HepG2 (cell line): Measurements from ENCODE around the gene KLHL28. TPM values are rescaled to one million over a fixed set of nuclear protein-coding genes. Genes with fewer than 3 reads are reported as not detected.

Experiments
- ARID2 ChIP-seq: sonication (generic); formaldehyde crosslinking; IDR thresholded peaks from 2 replicates; pipeline ENCODE4 v1.8.1; 2022; ENCODE audit warnings: mild to moderate bottlenecking, missing genetic modification reagents, borderline replicate concordance
- FOXP1 ChIP-seq, 2 experiments: fragments of 450-650 bp in 1 of 2; IDR thresholded peaks; 2 replicates each; pipeline ENCODE4 v1.6.1; 2017 to 2018; ENCODE audit warnings: antibody characterized with exemption in 1 of 2
- HIC2 ChIP-seq: sonication (generic); formaldehyde crosslinking; IDR thresholded peaks from 2 replicates; pipeline ENCODE4 v1.9.0; 2022; ENCODE audit warnings: low read depth, missing genetic modification reagents
- HNF4A ChIP-seq: sonication (generic); formaldehyde crosslinking; IDR thresholded peaks from 2 replicates; pipeline ENCODE4 v1.4.0; 2020; ENCODE audit warnings: missing genetic modification reagents
- MNT ChIP-seq: fragments of 450-650 bp; IDR thresholded peaks from 2 replicates; pipeline ENCODE4 v1.6.1; 2016
- MXI1 ChIP-seq: IDR thresholded peaks from 3 replicates; pipeline ENCODE4 v1.6.1; 2012; ENCODE audit warnings: low read depth, low read length, inconsistent platforms, borderline replicate concordance
- NR2F6 ChIP-seq, 2 experiments: IDR thresholded peaks; 2 replicates each; pipeline ENCODE4 v1.6.1; 2016; ENCODE audit warnings: antibody characterized with exemption in 1 of 2, mild to moderate bottlenecking in 1 of 2
- PHF5A ChIP-seq: IDR thresholded peaks from one replicate; pipeline ENCODE4 v1.6.1; 2018; ENCODE audit warnings: low read depth, missing genetic modification reagents; ENCODE audit not compliant: unreplicated experiment
- RARA ChIP-seq: IDR thresholded peaks from 2 replicates; pipeline ENCODE4 v1.6.1; 2016; ENCODE audit warnings: missing genetic modification reagents, missing compliant biosample characterization
- REPIN1 ChIP-seq: sonication (generic); formaldehyde crosslinking; IDR thresholded peaks from 2 replicates; pipeline ENCODE4 v1.8.0; 2022; ENCODE audit warnings: missing genetic modification reagents, low read depth, mild to moderate bottlenecking, borderline replicate concordance
- RXRB ChIP-seq: IDR thresholded peaks from 2 replicates; pipeline ENCODE4 v1.6.1; 2016; ENCODE audit warnings: borderline replicate concordance, missing genetic modification reagents, missing compliant biosample characterization
- SAP130 ChIP-seq: IDR thresholded peaks from 2 replicates; pipeline ENCODE4 v1.6.1; 2016; ENCODE audit warnings: low read depth
- SIX4 ChIP-seq: sonication (generic); formaldehyde crosslinking; IDR thresholded peaks from 2 replicates; pipeline ENCODE4 v1.4.0; 2020; ENCODE audit warnings: missing genetic modification reagents
- TCF7 ChIP-seq: sonication (generic); IDR thresholded peaks from 2 replicates; pipeline ENCODE4 v1.6.1; 2016; ENCODE audit warnings: antibody characterized with exemption, low read depth
- ZNF350 ChIP-seq: sonication (generic); formaldehyde crosslinking; IDR thresholded peaks from 2 replicates; pipeline ENCODE4 v1.4.0; 2020; ENCODE audit warnings: mild to moderate bottlenecking, low read depth, missing genetic modification reagents, borderline replicate concordance
- ZNF383 ChIP-seq: sonication (generic); formaldehyde crosslinking; IDR thresholded peaks from 2 replicates; pipeline ENCODE4 v1.4.0; 2020; ENCODE audit warnings: missing genetic modification reagents, mild to moderate bottlenecking, borderline replicate concordance
- ZNF605 ChIP-seq: sonication (generic); formaldehyde crosslinking; IDR thresholded peaks from 2 replicates; pipeline ENCODE4 v1.8.0; 2022; ENCODE audit warnings: mild to moderate bottlenecking, missing genetic modification reagents
- ZSCAN31 ChIP-seq: sonication (generic); formaldehyde crosslinking; IDR thresholded peaks from 2 replicates; pipeline ENCODE4 v1.5.0; 2020; ENCODE audit warnings: low read depth, mild to moderate bottlenecking, missing genetic modification reagents
- polyA plus RNA-seq, 8 experiments: library from polyadenylated mRNA; depleted of rRNA in 3 of 8; stranded (reverse) in 7 of 8; unstranded in 1 of 8; fragments of >200 nt; fragmentation: Illumina TruSeq in 4 of 8; extraction: Trizol in 4 of 8; gene quantifications; 2 replicates each; pipeline versions ENCODE4 v1.2.1 to v1.2.3, GENCODE V29; 2011 to 2016; ENCODE audit warnings: low read depth in 4 of 8, missing spikeins in 1 of 8, mixed read lengths in 1 of 8; ENCODE audit not compliant: insufficient read depth in 1 of 8
- total RNA-seq, 5 experiments: library from RNA; depleted of rRNA; stranded (reverse); fragments of >200 nt; fragmentation: Illumina TruSeq; extraction: Trizol; gene quantifications; 2 replicates each; pipeline ENCODE4 v1.2.3, GENCODE V29; 2016; ENCODE audit warnings: low read depth in 1 of 5
- TF ChIP-seq, protein P1 (sequence below): sonication (generic); formaldehyde crosslinking; IDR thresholded peaks from 2 replicates; pipeline ENCODE4 v1.5.0; 2020; ENCODE audit warnings: mild to moderate bottlenecking, missing genetic modification reagents, borderline replicate concordance
- TF ChIP-seq, protein P2 (sequence below): sonication (generic); formaldehyde crosslinking; IDR thresholded peaks from 2 replicates; pipeline ENCODE4 v1.5.0; 2020; ENCODE audit warnings: mild to moderate bottlenecking, missing genetic modification reagents, moderate library complexity

KLHL28 gene
- total and polyA plus RNA-seq, 2 of the 13 experiments (the other 11 are each of a cell fraction or from before 2014, with no cell fraction given), result 3.4 to 6.6 TPM

DNA sequence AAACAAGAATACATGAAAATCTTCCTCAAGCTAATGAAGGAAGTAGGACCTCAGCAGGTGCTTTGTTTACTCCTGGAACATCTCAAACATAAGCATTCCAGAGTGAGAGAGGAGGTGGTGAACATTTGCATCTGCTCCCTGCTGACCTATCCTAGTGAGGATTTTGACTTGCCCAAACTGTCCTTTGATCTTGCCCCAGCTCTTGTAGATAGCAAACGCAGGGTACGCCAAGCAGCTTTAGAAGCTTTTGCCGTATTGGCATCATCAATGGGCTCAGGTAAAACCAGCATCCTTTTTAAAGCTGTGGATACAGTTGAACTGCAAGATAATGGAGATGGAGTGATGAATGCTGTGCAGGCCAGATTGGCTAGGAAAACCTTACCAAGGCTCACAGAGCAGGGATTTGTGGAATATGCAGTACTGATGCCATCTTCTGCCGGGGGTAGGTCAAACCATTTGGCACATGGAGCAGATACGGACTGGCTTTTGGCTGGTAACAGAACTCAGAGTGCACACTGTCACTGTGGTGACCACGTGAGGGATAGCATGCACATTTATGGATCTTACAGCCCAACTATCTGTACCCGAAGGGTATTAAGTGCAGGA lies 2.1 kb upstream of the KLHL28 start (continued):
- TF ChIP-seq HIC2 (CRISPR knock-in tag) (peak; percentile 51; the same call in 1 of the 2 replicates), ZNF383 (no peak), ZNF605 (peak; percentile 14; the same call in 1 of the 2 replicates), TCF7 (peak; percentile 44; the same call in 1 of the 2 replicates), REPIN1 (CRISPR knock-in tag) (0 out of 2 replicates have a peak, but pooled peaks have one; percentile 39), SAP130 (peak; percentile 70), ARID2 (0 out of 2 replicates have a peak, but pooled peaks have one; percentile 21), NR2F6 (IDR thresholded peaks at IDR 0.05) (no peak), NR2F6 (CRISPR knock-in tag; IDR thresholded peaks at IDR 0.05) (no peak), ZNF350 (CRISPR knock-in tag) (no peak), RXRB (CRISPR knock-in tag) (peak; percentile 26; the same call in 1 of the 2 replicates), SIX4 (CRISPR knock-in tag) (no peak), FOXP1 (IDR thresholded peaks at IDR 0.05) (no peak), FOXP1 (CRISPR knock-in tag; IDR thresholded peaks at IDR 0.05) (peak; percentile 22; the same call in 1 of the 2 replicates), RARA (CRISPR knock-in tag) (no peak), MXI1 (peak; percentile 30; the same call in 1 of the 3 replicates), PHF5A (CRISPR knock-in tag) (no peak), HNF4A (peak; percentile 33; the same call in 1 of the 2 replicates), ZSCAN31 (CRISPR knock-in tag) (0 out of 2 replicates have a peak, but pooled peaks have one; percentile 28), MNT (0 out of 2 replicates have a peak, but pooled peaks have one; percentile 18)
- TF ChIP-seq, protein P1, sequence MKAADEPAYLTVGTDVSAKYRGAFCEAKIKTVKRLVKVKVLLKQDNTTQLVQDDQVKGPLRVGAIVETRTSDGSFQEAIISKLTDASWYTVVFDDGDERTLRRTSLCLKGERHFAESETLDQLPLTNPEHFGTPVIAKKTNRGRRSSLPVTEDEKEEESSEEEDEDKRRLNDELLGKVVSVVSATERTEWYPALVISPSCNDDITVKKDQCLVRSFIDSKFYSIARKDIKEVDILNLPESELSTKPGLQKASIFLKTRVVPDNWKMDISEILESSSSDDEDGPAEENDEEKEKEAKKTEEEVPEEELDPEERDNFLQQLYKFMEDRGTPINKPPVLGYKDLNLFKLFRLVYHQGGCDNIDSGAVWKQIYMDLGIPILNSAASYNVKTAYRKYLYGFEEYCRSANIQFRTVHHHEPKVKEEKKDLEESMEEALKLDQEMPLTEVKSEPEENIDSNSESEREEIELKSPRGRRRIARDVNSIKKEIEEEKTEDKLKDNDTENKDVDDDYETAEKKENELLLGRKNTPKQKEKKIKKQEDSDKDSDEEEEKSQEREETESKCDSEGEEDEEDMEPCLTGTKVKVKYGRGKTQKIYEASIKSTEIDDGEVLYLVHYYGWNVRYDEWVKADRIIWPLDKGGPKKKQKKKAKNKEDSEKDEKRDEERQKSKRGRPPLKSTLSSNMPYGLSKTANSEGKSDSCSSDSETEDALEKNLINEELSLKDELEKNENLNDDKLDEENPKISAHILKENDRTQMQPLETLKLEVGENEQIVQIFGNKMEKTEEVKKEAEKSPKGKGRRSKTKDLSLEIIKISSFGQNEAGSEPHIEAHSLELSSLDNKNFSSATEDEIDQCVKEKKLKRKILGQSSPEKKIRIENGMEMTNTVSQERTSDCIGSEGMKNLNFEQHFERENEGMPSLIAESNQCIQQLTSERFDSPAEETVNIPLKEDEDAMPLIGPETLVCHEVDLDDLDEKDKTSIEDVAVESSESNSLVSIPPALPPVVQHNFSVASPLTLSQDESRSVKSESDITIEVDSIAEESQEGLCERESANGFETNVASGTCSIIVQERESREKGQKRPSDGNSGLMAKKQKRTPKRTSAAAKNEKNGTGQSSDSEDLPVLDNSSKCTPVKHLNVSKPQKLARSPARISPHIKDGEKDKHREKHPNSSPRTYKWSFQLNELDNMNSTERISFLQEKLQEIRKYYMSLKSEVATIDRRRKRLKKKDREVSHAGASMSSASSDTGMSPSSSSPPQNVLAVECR (CRISPR knock-in tag), result peak; percentile 46; the same call in 1 of the 2 replicates
- TF ChIP-seq, protein P2, sequence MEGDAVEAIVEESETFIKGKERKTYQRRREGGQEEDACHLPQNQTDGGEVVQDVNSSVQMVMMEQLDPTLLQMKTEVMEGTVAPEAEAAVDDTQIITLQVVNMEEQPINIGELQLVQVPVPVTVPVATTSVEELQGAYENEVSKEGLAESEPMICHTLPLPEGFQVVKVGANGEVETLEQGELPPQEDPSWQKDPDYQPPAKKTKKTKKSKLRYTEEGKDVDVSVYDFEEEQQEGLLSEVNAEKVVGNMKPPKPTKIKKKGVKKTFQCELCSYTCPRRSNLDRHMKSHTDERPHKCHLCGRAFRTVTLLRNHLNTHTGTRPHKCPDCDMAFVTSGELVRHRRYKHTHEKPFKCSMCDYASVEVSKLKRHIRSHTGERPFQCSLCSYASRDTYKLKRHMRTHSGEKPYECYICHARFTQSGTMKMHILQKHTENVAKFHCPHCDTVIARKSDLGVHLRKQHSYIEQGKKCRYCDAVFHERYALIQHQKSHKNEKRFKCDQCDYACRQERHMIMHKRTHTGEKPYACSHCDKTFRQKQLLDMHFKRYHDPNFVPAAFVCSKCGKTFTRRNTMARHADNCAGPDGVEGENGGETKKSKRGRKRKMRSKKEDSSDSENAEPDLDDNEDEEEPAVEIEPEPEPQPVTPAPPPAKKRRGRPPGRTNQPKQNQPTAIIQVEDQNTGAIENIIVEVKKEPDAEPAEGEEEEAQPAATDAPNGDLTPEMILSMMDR (CRISPR knock-in tag), result peak; percentile 39; the same call in 1 of the 2 replicates
